Stimulated activated naive CD4-positive, alpha-beta T cell treated with Interleukin-2 at 50 U/mL for 16 hours (primary cell): ENCODE results near the gene CSRP1.

ENCODE experiments used
- DNase-seq: peaks from one replicate; lab custom pipeline; 2025; lab: John Stamatoyannopoulos, UW

Gene CSRP1

GRCh38 chr1:201513498-201514243 lies 6.7 kb upstream of the CSRP1 start:
- no peak for DNase-seq

GRCh38 chr1:201511941-201512539 lies 5.1 kb upstream of the CSRP1 start:
- no peak for DNase-seq

GRCh38 chr1:201511396-201511940 lies 4.5 kb upstream of the CSRP1 start:
- no peak for DNase-seq

- DNase-seq = no peak
These were observed 3.8 kb upstream of the CSRP1 start for GRCh38 chr1:201510734-201511133.

- no peak for DNase-seq
These were observed 2.9 kb upstream of the CSRP1 start for GRCh38 chr1:201509601-201510374.

- no peak for DNase-seq
These were observed 1.9 kb upstream of the CSRP1 start for GRCh38 chr1:201508809-201509208.

GRCh38 chr1:201507360-201507675 lies 395 bp upstream of the CSRP1 start:
- DNase-seq = no peak

- no peak for DNase-seq
These were observed 831 bp downstream of the CSRP1 start for GRCh38 chr1:201506092-201506491.

- no peak for DNase-seq
These were observed 1.4 kb downstream of the CSRP1 start for GRCh38 chr1:201505503-201505890.

GRCh38 chr1:201504799-201505502 lies 2.0 kb downstream of the CSRP1 start:
- no peak for DNase-seq

GRCh38 chr1:201504179-201504631 lies 2.7 kb downstream of the CSRP1 start:
- no peak for DNase-seq

- DNase-seq = no peak
These were observed 3.3 kb downstream of the CSRP1 start for GRCh38 chr1:201503397-201504176.

GRCh38 chr1:201502511-201502857 lies 4.4 kb downstream of the CSRP1 start:
- DNase-seq = no peak

- no peak for DNase-seq
These were observed 5.0 kb downstream of the CSRP1 start for GRCh38 chr1:201501812-201502510.

GRCh38 chr1:201501144-201501543 lies 5.8 kb downstream of the CSRP1 start:
- DNase-seq = no peak

GRCh38 chr1:201500670-201501120 lies 6.2 kb downstream of the CSRP1 start:
- DNase-seq = no peak

- DNase-seq = no peak
These were observed 6.9 kb downstream of the CSRP1 start for GRCh38 chr1:201499795-201500669.

GRCh38 chr1:201499191-201499590 lies 7.7 kb downstream of the CSRP1 start:
- no peak for DNase-seq

GRCh38 chr1:201498621-201499020 lies 8.3 kb downstream of the CSRP1 start:
- no peak for DNase-seq
